ENCODE data around the gene FGD4. TPM values are rescaled to one million over a fixed set of nuclear protein-coding genes. Genes with fewer than 3 reads are reported as not detected.
A peak's percentile ranks its signal among the peaks of the same experiment; 100 is the strongest.

FGD4 gene
- total and polyA plus RNA-seq, 8 donors, result 5.5 to 138 (median 80.8) TPM

DNA sequence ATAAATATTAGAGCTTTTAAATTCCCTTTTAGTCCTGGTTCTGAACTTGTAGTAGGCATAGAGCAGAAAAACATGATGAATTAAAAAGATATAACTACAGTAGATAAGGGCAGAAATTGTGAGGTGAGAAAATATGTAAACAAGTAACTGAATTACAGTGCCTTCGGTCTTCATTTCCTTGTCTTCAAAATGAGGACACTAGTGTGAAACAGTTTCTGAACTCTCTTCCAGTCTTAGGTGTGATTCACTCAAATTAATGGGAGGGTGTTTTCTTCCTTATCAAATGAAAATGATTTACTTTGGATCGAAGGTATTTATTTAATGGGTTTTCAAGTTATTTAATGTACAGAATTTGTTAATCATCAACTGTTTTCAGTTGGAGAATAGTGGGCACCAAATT is 1.5 kb downstream of the FGD4 start:
- no peaks in the 10 kb centered on the region for H3K9me3 ChIP-seq
- WGBS, 5 donors, result 14 to 30% (median 28%) methylated on average over 2 of the region's 2 CpGs
- H3K27me3 ChIP-seq, result peaks cover 0 to 15% (median 5%) of the 10 kb centered on the region in 3 donors
- peak in 1 of 2 donors; percentile 30 for DNase-seq
- TF ChIP-seq EP300 (IDR thresholded peaks at IDR 0.05) (no peak), POLR2AphosphoS5 (IDR thresholded peaks at IDR 0.05) (no peak)
- TF ChIP-seq, protein P1, sequence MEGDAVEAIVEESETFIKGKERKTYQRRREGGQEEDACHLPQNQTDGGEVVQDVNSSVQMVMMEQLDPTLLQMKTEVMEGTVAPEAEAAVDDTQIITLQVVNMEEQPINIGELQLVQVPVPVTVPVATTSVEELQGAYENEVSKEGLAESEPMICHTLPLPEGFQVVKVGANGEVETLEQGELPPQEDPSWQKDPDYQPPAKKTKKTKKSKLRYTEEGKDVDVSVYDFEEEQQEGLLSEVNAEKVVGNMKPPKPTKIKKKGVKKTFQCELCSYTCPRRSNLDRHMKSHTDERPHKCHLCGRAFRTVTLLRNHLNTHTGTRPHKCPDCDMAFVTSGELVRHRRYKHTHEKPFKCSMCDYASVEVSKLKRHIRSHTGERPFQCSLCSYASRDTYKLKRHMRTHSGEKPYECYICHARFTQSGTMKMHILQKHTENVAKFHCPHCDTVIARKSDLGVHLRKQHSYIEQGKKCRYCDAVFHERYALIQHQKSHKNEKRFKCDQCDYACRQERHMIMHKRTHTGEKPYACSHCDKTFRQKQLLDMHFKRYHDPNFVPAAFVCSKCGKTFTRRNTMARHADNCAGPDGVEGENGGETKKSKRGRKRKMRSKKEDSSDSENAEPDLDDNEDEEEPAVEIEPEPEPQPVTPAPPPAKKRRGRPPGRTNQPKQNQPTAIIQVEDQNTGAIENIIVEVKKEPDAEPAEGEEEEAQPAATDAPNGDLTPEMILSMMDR (IDR thresholded peaks at IDR 0.05), result no peak
- H3K36me3 ChIP-seq, result no peaks in the 10 kb centered on the region
- peaks cover 4 to 49% (median 27%) of the 10 kb centered on the region in 4 donors for H3K4me1 ChIP-seq
- peak overlapping the region; percentile 66 to 84 (median 82) for H3K4me3 ChIP-seq
- intact Hi-C loops (cut with DNase I; ENCODE audit: low total_unique reads), result no loop called here
- H3K27ac ChIP-seq, result peak overlapping the region; percentile 47 to 95 (median 93)

DNA sequence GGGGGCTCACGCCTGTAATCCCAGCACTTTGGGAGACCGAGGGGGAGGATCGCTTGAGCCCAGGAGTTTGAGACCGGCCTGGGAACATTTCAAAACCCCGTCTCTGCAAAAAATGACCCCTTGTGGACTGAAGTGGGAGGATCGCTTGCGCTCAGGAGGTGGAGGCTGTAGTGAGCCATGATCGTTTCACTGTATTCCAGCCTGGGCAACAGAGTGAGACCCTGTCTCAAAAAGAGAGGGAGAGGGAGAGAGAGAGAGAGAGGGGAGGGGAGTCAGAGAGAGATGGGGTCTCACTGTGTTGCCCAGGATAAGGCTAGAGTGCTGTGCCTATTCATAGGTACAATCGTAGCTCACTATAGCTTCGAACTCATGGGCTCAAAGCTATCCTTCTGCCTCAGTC is 2.8 kb downstream of the FGD4 start:
- DNase-seq, result no peak
- Histone ChIP-seq H3K36me3 (no peaks in the 10 kb centered on the region), H3K4me1 (peaks cover 4 to 58% (median 30%) of the 10 kb centered on the region in 4 donors), H3K27me3 (peaks cover 0 to 15% (median 5%) of the 10 kb centered on the region in 3 donors), H3K9me3 (no peaks in the 10 kb centered on the region), H3K4me3 (peak overlapping the region in 3 of 4 donors; percentile 11 to 66 (median 17)), H3K27ac (peak overlapping the region in 1 of 5 donors; percentile 91)
- intact Hi-C loops (cut with DNase I; ENCODE audit: low total_unique reads), result no loop called here
- TF ChIP-seq POLR2AphosphoS5 (IDR thresholded peaks at IDR 0.05), result no peak
- TF ChIP-seq, protein P1 (IDR thresholded peaks at IDR 0.05), result no peak
- TF ChIP-seq EP300 (IDR thresholded peaks at IDR 0.05), result no peak
- TF ChIP-seq POLR2A (IDR thresholded peaks at IDR 0.05), result no peak
- 85 to 91% (median 89%) methylated on average over 10 of the region's 10 CpGs for WGBS, 5 donors

DNA sequence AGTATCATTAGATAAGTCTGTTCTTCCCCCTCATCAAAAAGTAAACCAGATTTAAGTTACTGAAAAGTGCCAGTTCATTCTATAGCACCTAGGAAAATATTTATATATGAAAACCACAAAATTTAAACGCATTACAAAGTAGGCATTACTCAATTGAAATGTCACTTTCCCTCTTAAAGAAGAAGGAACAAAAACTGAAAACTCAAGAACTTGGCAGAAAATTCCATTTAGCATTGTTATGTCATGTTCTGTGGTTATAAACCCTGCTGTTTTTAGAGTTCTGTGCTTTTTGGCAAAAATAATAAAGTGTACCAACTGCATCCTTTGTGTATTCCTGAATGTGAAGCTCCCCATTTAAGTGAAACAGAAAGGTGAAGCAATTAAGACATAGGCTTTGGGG is 3.6 kb downstream of the FGD4 start:
- no peak for DNase-seq
- Histone ChIP-seq H3K36me3 (no peaks in the 10 kb centered on the region), H3K27ac (no peak overlapping the region), H3K4me1 (peaks cover 4 to 55% (median 29%) of the 10 kb centered on the region in 4 donors), H3K27me3 (peaks cover 0 to 15% (median 5%) of the 10 kb centered on the region in 3 donors), H3K9me3 (no peaks in the 10 kb centered on the region), H3K4me3 (peak overlapping the region in 2 of 4 donors; percentile 3 to 66)
- TF ChIP-seq POLR2A (IDR thresholded peaks at IDR 0.05) (no peak), POLR2AphosphoS5 (IDR thresholded peaks at IDR 0.05) (no peak), EP300 (IDR thresholded peaks at IDR 0.05) (no peak)
- TF ChIP-seq, protein P1 (IDR thresholded peaks at IDR 0.05), result no peak
- WGBS, 5 donors, result 10 to 22% (median 14%) methylated on average over 1 of the region's 1 CpG
- intact Hi-C loops (cut with DNase I; ENCODE audit: low total_unique reads), result no loop called here

DNA sequence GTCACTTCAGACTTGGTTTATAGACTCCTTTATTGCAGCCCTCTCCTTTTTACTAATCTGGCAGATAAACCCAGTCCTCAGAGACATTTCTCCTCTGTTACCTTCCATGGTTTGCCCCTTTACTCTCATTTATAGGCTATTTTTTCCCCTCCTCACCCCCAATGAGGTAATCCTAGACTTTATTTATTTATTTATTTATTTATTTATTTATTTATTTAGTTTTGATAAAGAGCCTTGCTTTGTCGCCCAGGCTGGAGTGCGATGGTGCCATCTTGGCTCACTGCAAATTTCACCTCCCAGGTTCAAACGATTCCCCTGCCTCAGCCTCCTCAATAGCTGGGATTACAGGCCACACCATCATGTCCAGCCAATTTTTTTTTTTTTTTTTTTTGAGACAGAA is 8.4 kb downstream of the FGD4 start:
- no peak for TF ChIP-seq POLR2AphosphoS5 (IDR thresholded peaks at IDR 0.05)
- no peak for TF ChIP-seq POLR2A (IDR thresholded peaks at IDR 0.05)
- TF ChIP-seq EP300 (IDR thresholded peaks at IDR 0.05), result no peak
- TF ChIP-seq, protein P1 (IDR thresholded peaks at IDR 0.05), result no peak
- no peak for DNase-seq
- 86 to 97% (median 90%) methylated on average over 3 of the region's 3 CpGs for WGBS, 5 donors

More for the DNA sequence above, 8.4 kb downstream of the FGD4 start:
- intact Hi-C loops (cut with DNase I; ENCODE audit: low total_unique reads), result no loop called here
- peaks cover 0 to 3% (median 0%) of the 10 kb centered on the region in 4 donors for H3K36me3 ChIP-seq
- H3K4me3 ChIP-seq, result no peak overlapping the region
- no peaks in the 10 kb centered on the region for H3K27me3 ChIP-seq
- H3K4me1 ChIP-seq, result peaks cover 0 to 27% (median 12%) of the 10 kb centered on the region in 4 donors
- H3K27ac ChIP-seq, result no peak overlapping the region
- no peaks in the 10 kb centered on the region for H3K9me3 ChIP-seq
